Lower lobe of right lung (tissue), 2 donors: ENCODE data around the gene CITED2. TPM values are rescaled to one million over a fixed set of nuclear protein-coding genes. Genes with fewer than 3 reads are reported as not detected.
A peak's percentile ranks its signal among the peaks of the same experiment; 100 is the strongest.

Experiments
- ATAC-seq, 2 donors: fragments of 200-7000 bp; cut with Tn5 transposase; one replicate each; pipeline ENCODE4 v1.9.1; 2020 to 2022; ENCODE audit warnings: mild to moderate bottlenecking in 2 of 2, moderate library complexity in 2 of 2
- DNase-seq: peaks from one replicate; pipeline ENCODE4 v3.0.0-alpha.2; 2020
- H3K27ac ChIP-seq: fragments of 200-600 bp; one replicate; pipeline ENCODE4 v1.8.0; 2022
- H3K27me3 ChIP-seq: fragments of 200-600 bp; one replicate; pipeline ENCODE4 v1.8.0; 2022; ENCODE audit warnings: low read depth
- H3K36me3 ChIP-seq: fragments of 200-600 bp; one replicate; pipeline ENCODE4 v1.8.0; 2022; ENCODE audit warnings: mild to moderate bottlenecking
- H3K4me1 ChIP-seq: fragments of 200-600 bp; one replicate; pipeline ENCODE4 v1.8.0; 2022
- H3K4me3 ChIP-seq: fragments of 200-600 bp; one replicate; pipeline ENCODE4 v1.8.0; 2022; ENCODE audit warnings: mild to moderate bottlenecking
- H3K9me3 ChIP-seq: fragments of 200-600 bp; one replicate; pipeline ENCODE4 v1.8.0; 2022
- intact Hi-C: fragments of 100-400 bp; cut with DNase I; formaldehyde crosslinking; loops from one replicate; pipeline ENCODE4 v1.11.0; 2022
- total RNA-seq: library from RNA; stranded (reverse); fragmentation: NEBNext Ultra II Directional; extraction: Animal tissue kit (Norgen Biotek cat#: 25700); gene quantifications from one replicate; pipeline ENCODE4 v1.2.1, GENCODE V29; 2021
- TF ChIP-seq, protein P1 (sequence below): fragments of 200-600 bp; IDR thresholded peaks from one replicate; pipeline ENCODE4 v1.8.0; 2022; ENCODE audit warnings: antibody characterized with exemption, mild to moderate bottlenecking
- donor health status: DM: no; HTN: yes; CAD: no; lungs with severe emphysema.

The CITED2 gene
- total RNA-seq, 1 donor from 2014 or later: 275 TPM

DNA sequence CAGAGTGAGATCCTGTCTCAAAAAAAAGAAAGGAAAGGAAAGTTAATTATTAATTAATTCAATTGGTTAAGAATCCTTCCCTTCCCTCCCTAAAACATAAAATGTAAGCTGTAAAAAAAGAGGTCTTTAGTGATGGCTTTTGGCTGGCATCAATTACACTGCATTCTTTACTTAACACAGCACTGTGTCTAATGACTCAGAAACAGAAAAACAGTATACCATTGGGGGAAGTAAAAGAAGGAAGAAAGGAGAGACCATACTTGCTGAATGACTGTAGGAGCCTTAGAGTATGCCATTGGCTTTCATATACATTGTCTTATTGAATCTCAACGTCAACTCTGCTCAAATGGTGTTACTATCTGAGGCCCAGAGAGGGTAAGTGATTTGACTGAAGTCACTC is 18.3 kb upstream of the CITED2 start:
- H3K27me3 ChIP-seq: no peaks in the 10 kb centered on the region
- no peaks in the 10 kb centered on the region for H3K9me3 ChIP-seq
- TF ChIP-seq, protein P1, sequence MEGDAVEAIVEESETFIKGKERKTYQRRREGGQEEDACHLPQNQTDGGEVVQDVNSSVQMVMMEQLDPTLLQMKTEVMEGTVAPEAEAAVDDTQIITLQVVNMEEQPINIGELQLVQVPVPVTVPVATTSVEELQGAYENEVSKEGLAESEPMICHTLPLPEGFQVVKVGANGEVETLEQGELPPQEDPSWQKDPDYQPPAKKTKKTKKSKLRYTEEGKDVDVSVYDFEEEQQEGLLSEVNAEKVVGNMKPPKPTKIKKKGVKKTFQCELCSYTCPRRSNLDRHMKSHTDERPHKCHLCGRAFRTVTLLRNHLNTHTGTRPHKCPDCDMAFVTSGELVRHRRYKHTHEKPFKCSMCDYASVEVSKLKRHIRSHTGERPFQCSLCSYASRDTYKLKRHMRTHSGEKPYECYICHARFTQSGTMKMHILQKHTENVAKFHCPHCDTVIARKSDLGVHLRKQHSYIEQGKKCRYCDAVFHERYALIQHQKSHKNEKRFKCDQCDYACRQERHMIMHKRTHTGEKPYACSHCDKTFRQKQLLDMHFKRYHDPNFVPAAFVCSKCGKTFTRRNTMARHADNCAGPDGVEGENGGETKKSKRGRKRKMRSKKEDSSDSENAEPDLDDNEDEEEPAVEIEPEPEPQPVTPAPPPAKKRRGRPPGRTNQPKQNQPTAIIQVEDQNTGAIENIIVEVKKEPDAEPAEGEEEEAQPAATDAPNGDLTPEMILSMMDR: no peak
- no peaks in the 10 kb centered on the region for H3K36me3 ChIP-seq
- intact Hi-C loops: no loop called here
- H3K4me1 ChIP-seq: no peaks in the 10 kb centered on the region
- H3K4me3 ChIP-seq: no peak overlapping the region
- H3K27ac ChIP-seq: no peak overlapping the region
- DNase-seq: no peak
- peak; percentile 54 to 65 for ATAC-seq

DNA sequence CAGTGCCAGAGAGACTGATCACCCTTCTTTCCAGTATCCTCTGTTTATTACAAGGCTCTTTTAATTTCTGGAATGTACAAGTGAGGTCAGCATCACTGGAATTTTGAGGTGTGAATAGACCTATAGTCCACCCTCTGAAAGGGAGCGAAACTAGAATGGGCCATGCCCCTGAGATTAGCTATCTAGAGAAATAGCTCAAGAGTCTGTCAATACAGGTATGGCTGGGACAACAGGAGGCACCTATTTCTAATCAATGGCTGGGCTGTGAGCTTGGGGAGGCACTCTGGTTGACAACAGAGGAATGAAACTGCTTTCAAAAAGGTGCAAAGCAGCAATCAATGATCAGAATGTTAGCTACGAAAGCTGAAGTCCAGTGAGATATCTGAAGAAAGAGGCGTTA is 17.3 kb upstream of the CITED2 start:
- DNase-seq: no peak
- Histone ChIP-seq H3K27ac (no peak overlapping the region), H3K36me3 (no peaks in the 10 kb centered on the region), H3K9me3 (no peaks in the 10 kb centered on the region), H3K4me3 (no peak overlapping the region), H3K4me1 (no peaks in the 10 kb centered on the region), H3K27me3 (no peaks in the 10 kb centered on the region)
- intact Hi-C loops: no loop called here
- TF ChIP-seq, protein P1: no peak
- ATAC-seq: no peak

DNA sequence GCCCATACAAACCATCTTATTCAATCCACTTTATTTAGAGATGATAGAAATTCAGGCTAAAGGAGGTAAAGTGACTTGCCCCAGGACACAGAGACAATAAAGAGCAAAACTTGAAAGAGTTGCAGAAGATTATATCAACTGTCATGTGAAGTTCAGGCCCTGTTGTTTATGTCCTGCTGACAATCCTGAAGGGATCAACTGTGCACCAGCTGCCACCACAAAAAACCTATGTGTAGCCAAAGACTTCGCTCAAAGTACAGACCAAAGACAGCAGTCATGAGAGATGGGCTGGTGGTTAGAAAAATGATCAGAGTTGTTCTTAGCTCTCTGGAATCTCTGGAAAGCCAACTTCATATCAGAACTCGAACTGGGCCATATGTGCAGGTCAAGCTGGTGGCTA is 16.0 kb upstream of the CITED2 start:
- DNase-seq (no peak), ATAC-seq (no peak)
- intact Hi-C loops: no loop called here
- H3K4me3 ChIP-seq: no peak overlapping the region
- TF ChIP-seq, protein P1: no peak
- no peaks in the 10 kb centered on the region for H3K9me3 ChIP-seq
- no peak overlapping the region for H3K27ac ChIP-seq
- no peaks in the 10 kb centered on the region for H3K36me3 ChIP-seq
- no peaks in the 10 kb centered on the region for H3K4me1 ChIP-seq
- H3K27me3 ChIP-seq: no peaks in the 10 kb centered on the region

DNA sequence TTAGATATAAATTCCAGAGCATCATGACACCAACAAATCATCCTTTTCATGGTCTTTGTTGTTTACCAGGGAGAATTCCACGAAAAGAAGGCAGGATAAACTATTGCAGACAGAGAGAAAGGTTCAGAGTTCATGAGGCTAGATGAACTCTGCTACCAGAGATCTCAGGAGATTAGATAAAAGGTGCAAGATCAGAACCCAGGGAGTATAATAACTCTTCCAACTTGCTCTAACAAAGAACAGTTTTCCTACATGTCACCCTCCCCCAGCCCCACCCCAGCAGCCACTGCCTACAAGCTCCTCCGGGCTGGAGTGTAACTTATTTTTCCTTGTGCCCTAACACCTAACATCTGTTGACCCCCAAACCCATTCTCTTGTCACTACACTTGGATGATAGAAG is 13.9 kb upstream of the CITED2 start:
- Histone ChIP-seq H3K4me3 (no peak overlapping the region), H3K9me3 (no peaks in the 10 kb centered on the region), H3K27me3 (no peaks in the 10 kb centered on the region), H3K36me3 (no peaks in the 10 kb centered on the region), H3K27ac (no peak overlapping the region), H3K4me1 (no peaks in the 10 kb centered on the region)
- TF ChIP-seq, protein P1: no peak
- DNase-seq: no peak
- intact Hi-C loops: no loop called here
- no peak for ATAC-seq

DNA sequence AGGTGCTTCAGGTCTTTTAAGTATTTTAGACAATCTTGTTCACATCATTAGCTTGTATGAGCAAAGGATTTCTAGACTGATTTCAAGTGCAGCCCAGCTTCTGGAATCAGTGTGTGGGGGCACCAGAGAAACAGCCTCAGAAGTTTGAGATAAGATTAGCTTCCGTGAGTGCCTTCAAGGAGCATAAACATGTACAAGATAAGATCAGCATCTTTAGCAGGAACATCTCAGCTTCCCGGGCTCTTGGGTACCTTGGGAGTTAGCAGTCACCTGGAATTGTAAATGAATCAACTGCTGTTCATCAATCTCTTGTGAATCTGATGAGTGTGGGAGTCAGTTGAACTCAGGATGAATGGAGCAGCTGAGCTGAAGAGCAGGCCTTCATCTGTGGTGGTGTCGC is 12.0 kb upstream of the CITED2 start:
- Histone ChIP-seq H3K4me1 (no peaks in the 10 kb centered on the region), H3K9me3 (no peaks in the 10 kb centered on the region), H3K27ac (no peak overlapping the region), H3K4me3 (no peak overlapping the region), H3K36me3 (no peaks in the 10 kb centered on the region), H3K27me3 (no peaks in the 10 kb centered on the region)
- peak in 1 of 2 donors; percentile 26 for ATAC-seq
- TF ChIP-seq, protein P1: no peak
- intact Hi-C loops: no loop called here
- no peak for DNase-seq
